Left lung (tissue), 10 donors: Measurements from ENCODE around the gene CD302. TPM values are rescaled to one million over a fixed set of nuclear protein-coding genes. Genes with fewer than 3 reads are reported as not detected.
A peak's percentile ranks its signal among the peaks of the same experiment; 100 is the strongest.
"Not testable (repeated sequence)": the region's sequence is repeated elsewhere in the genome, so short reads cannot be mapped to it uniquely, and the experiment has no call there.

Experiments
- ATAC-seq: fragments of 200-7000 bp; cut with Tn5 transposase; one replicate; pipeline ENCODE4 v1.9.1; 2020; ENCODE audit warnings: moderate library complexity
- DNase-seq, 4 donors: peaks; one replicate each; pipeline ENCODE4 v3.0.0-alpha.2; 2013 to 2020
- H3K27ac ChIP-seq, 2 donors: fragments of 200-600 bp; sonication (generic) in 1 of 2; one replicate each; pipeline versions ENCODE4 v1.5.0 to v1.8.0; 2020 to 2021
- H3K27me3 ChIP-seq, 2 donors: fragments of 200-600 bp; sonication (generic) in 1 of 2; one replicate each; pipeline versions ENCODE4 v1.5.0 to v1.8.0; 2020 to 2021
- H3K36me3 ChIP-seq, 2 donors: fragments of 200-600 bp; sonication (generic) in 1 of 2; one replicate each; pipeline versions ENCODE4 v1.5.0 to v1.8.0; 2020 to 2021
- H3K4me1 ChIP-seq, 2 donors: fragments of 200-600 bp; one replicate each; pipeline ENCODE4 v1.8.0; 2021
- H3K4me3 ChIP-seq, 2 donors: fragments of 200-600 bp; sonication (generic) in 1 of 2; one replicate each; pipeline versions ENCODE4 v1.5.0 to v1.8.0; 2020 to 2021; ENCODE audit warnings: mild to moderate bottlenecking in 1 of 2
- H3K9me3 ChIP-seq, 2 donors: fragments of 200-600 bp; sonication (generic) in 1 of 2; one replicate each; pipeline versions ENCODE4 v1.5.0 to v1.8.0; 2020 to 2021
- CTCF ChIP-seq, 2 donors: fragments of 200-600 bp; sonication (generic) in 1 of 2; IDR thresholded peaks; one replicate each; pipeline versions ENCODE4 v1.5.0 to v1.8.0; 2021; ENCODE audit warnings: antibody characterized with exemption in 2 of 2
- intact Hi-C, 2 donors: fragments of 100-400 bp; cut with DNase I; formaldehyde crosslinking; loops; one replicate each; pipeline versions ENCODE4 v1.11.2 to v1.14.2; 2022
- polyA plus RNA-seq, 6 donors: library from polyadenylated mRNA; unstranded; fragments of 120-200 nt; gene quantifications; one replicate each; pipeline ENCODE4 v1.2.1, GENCODE V29; 2013; ENCODE audit not compliant: insufficient read length in 6 of 6
- total RNA-seq, 2 donors: library from RNA; stranded (reverse); fragmentation: NEBNext Ultra II Directional; extraction: Animal tissue kit (Norgen Biotek cat#: 25700); gene quantifications; one replicate each; pipeline ENCODE4 v1.2.1, GENCODE V29; 2021
- donor health status: DM: no; HTN: yes; CAD: no.
- donor health status: DM: no; HTN: no; CAD: no.

Gene CD302
- total and polyA plus RNA-seq, 8 donors = 50.0 to 64.8 (median 55.3) TPM

GRCh38 chr2:159790323-159790722 is 7.7 kb downstream of the CD302 start:
- DNase-seq = no peak
- no peak for TF ChIP-seq CTCF (IDR thresholded peaks at IDR 0.05)
- no peak overlapping the region for H3K27ac ChIP-seq
- no peaks in the 10 kb centered on the region for H3K36me3 ChIP-seq
- peaks cover 3 to 91% of the 10 kb centered on the region in 2 donors for H3K4me1 ChIP-seq
- no peaks in the 10 kb centered on the region for H3K9me3 ChIP-seq
- intact Hi-C loops = no loop called here
- ATAC-seq = no peak
- no peak overlapping the region for H3K4me3 ChIP-seq
- H3K27me3 ChIP-seq = no peaks in the 10 kb centered on the region

- no peaks in the 10 kb centered on the region for H3K9me3 ChIP-seq
- ATAC-seq = peak; percentile 90
- intact Hi-C loops = no loop called here
- peak in 2 of 4 donors; percentile 70 to 72 for DNase-seq
- TF ChIP-seq CTCF (IDR thresholded peaks at IDR 0.05) = no peak
- no peaks in the 10 kb centered on the region for H3K36me3 ChIP-seq
- H3K4me3 ChIP-seq = no peak overlapping the region
- H3K27ac ChIP-seq = peak overlapping the region; percentile 4 to 50
- peaks cover 0 to 83% of the 10 kb centered on the region in 2 donors for H3K4me1 ChIP-seq
- H3K27me3 ChIP-seq = no peaks in the 10 kb centered on the region
Measured at GRCh38 chr2:159788253-159788652, 9.8 kb downstream of the CD302 start.

GRCh38 chr2:159787647-159788046 is 10.4 kb downstream of the CD302 start:
- peak overlapping the region; percentile 4 to 50 for H3K27ac ChIP-seq
- H3K27me3 ChIP-seq, H3K4me3 ChIP-seq, DNase-seq, H3K9me3 ChIP-seq, intact Hi-C loops, H3K36me3 ChIP-seq: not testable (repeated sequence)
- peak; percentile 41 for ATAC-seq
- H3K4me1 ChIP-seq = peaks cover 0 to 77% of the 10 kb centered on the region in 2 donors

GRCh38 chr2:159786938-159787337 is 11.1 kb downstream of the CD302 start:
- no peak for TF ChIP-seq CTCF (IDR thresholded peaks at IDR 0.05)
- DNase-seq = no peak
- Histone ChIP-seq H3K27me3 (no peaks in the 10 kb centered on the region), H3K4me3 (no peak overlapping the region), H3K9me3 (no peaks in the 10 kb centered on the region), H3K27ac (no peak overlapping the region), H3K4me1 (peaks cover 0 to 74% of the 10 kb centered on the region in 2 donors), H3K36me3 (no peaks in the 10 kb centered on the region)
- intact Hi-C loops = no loop called here
- ATAC-seq = no peak

GRCh38 chr2:159785195-159785594 is 12.8 kb downstream of the CD302 start:
- no peak for ATAC-seq
- peaks cover 0 to 59% of the 10 kb centered on the region in 2 donors for H3K4me1 ChIP-seq
- no peak for TF ChIP-seq CTCF (IDR thresholded peaks at IDR 0.05)
- intact Hi-C loops = no loop called here
- H3K27ac ChIP-seq = no peak overlapping the region
- DNase-seq = no peak
- no peak overlapping the region for H3K4me3 ChIP-seq
- no peaks in the 10 kb centered on the region for H3K27me3 ChIP-seq
- no peaks in the 10 kb centered on the region for H3K9me3 ChIP-seq
- H3K36me3 ChIP-seq = peaks cover 0 to 7% of the 10 kb centered on the region in 2 donors

- H3K9me3 ChIP-seq, H3K27ac ChIP-seq, H3K4me3 ChIP-seq, intact Hi-C loops, DNase-seq, H3K27me3 ChIP-seq: not testable (repeated sequence)
- Histone ChIP-seq H3K36me3 (peaks cover 0 to 12% of the 10 kb centered on the region in 2 donors), H3K4me1 (peaks cover 0 to 55% of the 10 kb centered on the region in 2 donors)
- ATAC-seq = peak; percentile 15
Measured at GRCh38 chr2:159784744-159785143, 13.3 kb downstream of the CD302 start.
